LNCaP clone FGC (cell line): ENCODE results near the gene PPP1R36.

Source experiments
- DNase-seq: peaks from one replicate; pipeline ENCODE4 v3.0.0-alpha.2; 2011; ENCODE audit warnings: low read depth
- H3K4me3 ChIP-seq: 2 replicates; pipeline ENCODE4 v1.5.1; 2011; ENCODE audit warnings: mild to moderate bottlenecking, low read depth, low read length, control low read depth
- CTCF ChIP-seq: IDR thresholded peaks from 2 replicates; pipeline ENCODE4 v1.5.1; 2012; ENCODE audit warnings: mild to moderate bottlenecking; ENCODE audit not compliant: control insufficient read depth, insufficient read depth; ENCODE audit errors: extremely low read depth

The PPP1R36 gene

GRCh38 chr14:64541972-64542835 lies 7.6 kb upstream of the PPP1R36 start:
- DNase-seq, result no peak
- no peak for TF ChIP-seq CTCF
- no peak overlapping the region for H3K4me3 ChIP-seq

GRCh38 chr14:64542836-64543201 lies 6.9 kb upstream of the PPP1R36 start:
- no peak overlapping the region for H3K4me3 ChIP-seq
- no peak for TF ChIP-seq CTCF

GRCh38 chr14:64544607-64545312 lies 5.0 kb upstream of the PPP1R36 start:
- DNase-seq, result no peak
- H3K4me3 ChIP-seq, result no peak overlapping the region
- TF ChIP-seq CTCF, result no peak

More at GRCh38 chr14:64542836-64543201, 6.9 kb upstream of the PPP1R36 start:
- DNase-seq, result no peak

GRCh38 chr14:64549016-64549415 lies 745 bp upstream of the PPP1R36 start:
- TF ChIP-seq CTCF, result no peak
- no peak for DNase-seq
- H3K4me3 ChIP-seq, result no peak overlapping the region

GRCh38 chr14:64550621-64551333 lies 1.0 kb downstream of the PPP1R36 start:
- H3K4me3 ChIP-seq, result no peak overlapping the region
- DNase-seq, result no peak
- no peak for TF ChIP-seq CTCF

- no peak for DNase-seq
- TF ChIP-seq CTCF, result no peak
- no peak overlapping the region for H3K4me3 ChIP-seq
These were observed 4.8 kb downstream of the PPP1R36 start for GRCh38 chr14:64554556-64554955.
